ENCODE measurements around the gene PCBD2.
"Not testable (repeated sequence)": the region's sequence is repeated elsewhere in the genome, so short reads cannot be mapped to it uniquely, and the experiment has no call there.

The PCBD2 gene

GRCh38 chr5:134904610-134905245, at the start of gene PCBD2:
Gene PCBD2 (plus strand): TSS chr5:134905131. CDS start chr5:134905140, 9 bp downstream.
- TF ChIP-seq, protein P1, sequence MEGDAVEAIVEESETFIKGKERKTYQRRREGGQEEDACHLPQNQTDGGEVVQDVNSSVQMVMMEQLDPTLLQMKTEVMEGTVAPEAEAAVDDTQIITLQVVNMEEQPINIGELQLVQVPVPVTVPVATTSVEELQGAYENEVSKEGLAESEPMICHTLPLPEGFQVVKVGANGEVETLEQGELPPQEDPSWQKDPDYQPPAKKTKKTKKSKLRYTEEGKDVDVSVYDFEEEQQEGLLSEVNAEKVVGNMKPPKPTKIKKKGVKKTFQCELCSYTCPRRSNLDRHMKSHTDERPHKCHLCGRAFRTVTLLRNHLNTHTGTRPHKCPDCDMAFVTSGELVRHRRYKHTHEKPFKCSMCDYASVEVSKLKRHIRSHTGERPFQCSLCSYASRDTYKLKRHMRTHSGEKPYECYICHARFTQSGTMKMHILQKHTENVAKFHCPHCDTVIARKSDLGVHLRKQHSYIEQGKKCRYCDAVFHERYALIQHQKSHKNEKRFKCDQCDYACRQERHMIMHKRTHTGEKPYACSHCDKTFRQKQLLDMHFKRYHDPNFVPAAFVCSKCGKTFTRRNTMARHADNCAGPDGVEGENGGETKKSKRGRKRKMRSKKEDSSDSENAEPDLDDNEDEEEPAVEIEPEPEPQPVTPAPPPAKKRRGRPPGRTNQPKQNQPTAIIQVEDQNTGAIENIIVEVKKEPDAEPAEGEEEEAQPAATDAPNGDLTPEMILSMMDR (IDR thresholded peaks at IDR 0.05; ENCODE audit: low read length), result peak; percentile 87
- TF ChIP-seq EZH2 (IDR thresholded peaks at IDR 0.05; ENCODE audit: borderline replicate concordance, low read length), result no peak

GRCh38 chr5:134856465-134856864, 48.5 kb upstream of the PCBD2 start:
- H3F3A ChIP-seq (ENCODE audit: insufficient read depth, low read length); H2AFZ ChIP-seq (ENCODE audit: low read length); H3K9me2 ChIP-seq (ENCODE audit: low read depth, low read length); H3K9me3 ChIP-seq (ENCODE audit: low read length); H3K27me3 ChIP-seq (ENCODE audit: insufficient read depth, low read length); H3K4me2 ChIP-seq (ENCODE audit: low read length); H3K4me1 ChIP-seq (ENCODE audit: insufficient read depth, low read length, severe bottlenecking); H3K4me3 ChIP-seq (ENCODE audit: low read depth, low read length, poor library complexity, severe bottlenecking); H3K27ac ChIP-seq (ENCODE audit: low read depth, low read length, poor library complexity, severe bottlenecking); H4K20me1 ChIP-seq (ENCODE audit: insufficient read depth, low read length); H3K9ac ChIP-seq (ENCODE audit: low read length): not testable (repeated sequence)
- H3K36me3 ChIP-seq (ENCODE audit: insufficient read depth, low read length), result peaks cover 70% of the 10 kb centered on the region
- peaks cover 10% of the 10 kb centered on the region for H3K79me2 ChIP-seq (ENCODE audit: insufficient read depth, low read length)

More at GRCh38 chr5:134904610-134905245, at the start of gene PCBD2:
- Histone ChIP-seq H3K36me3 (ENCODE audit: insufficient read depth, low read length) (peaks cover 10% of the 10 kb centered on the region; the same call in 1 of the 2 replicates), H4K20me1 (ENCODE audit: insufficient read depth, low read length) (no peaks in the 10 kb centered on the region), H3K4me3 (ENCODE audit: low read depth, low read length, poor library complexity, severe bottlenecking) (peak within 1 kb of the TSS; percentile 81), H2AFZ (ENCODE audit: low read length) (peak within 1 kb of the TSS; percentile 64), H3K4me2 (ENCODE audit: low read length) (peak within 1 kb of the TSS; percentile 82), H3K27ac (ENCODE audit: low read depth, low read length, poor library complexity, severe bottlenecking) (peak within 1 kb of the TSS; percentile 95), H3K9me2 (ENCODE audit: low read depth, low read length) (no peaks in the 10 kb centered on the region), H3K4me1 (ENCODE audit: insufficient read depth, low read length, severe bottlenecking) (peaks cover 42% of the 10 kb centered on the region), H3K9me3 (ENCODE audit: low read length) (no peaks in the 10 kb centered on the region), H3K79me2 (ENCODE audit: insufficient read depth, low read length) (no peaks in the 10 kb centered on the region), H3K9ac (ENCODE audit: low read length) (peak within 1 kb of the TSS; percentile 87), H3F3A (ENCODE audit: insufficient read depth, low read length) (peaks cover 11% of the 10 kb centered on the region), H3K27me3 (ENCODE audit: insufficient read depth, low read length) (no peaks in the 10 kb centered on the region)

DNA sequence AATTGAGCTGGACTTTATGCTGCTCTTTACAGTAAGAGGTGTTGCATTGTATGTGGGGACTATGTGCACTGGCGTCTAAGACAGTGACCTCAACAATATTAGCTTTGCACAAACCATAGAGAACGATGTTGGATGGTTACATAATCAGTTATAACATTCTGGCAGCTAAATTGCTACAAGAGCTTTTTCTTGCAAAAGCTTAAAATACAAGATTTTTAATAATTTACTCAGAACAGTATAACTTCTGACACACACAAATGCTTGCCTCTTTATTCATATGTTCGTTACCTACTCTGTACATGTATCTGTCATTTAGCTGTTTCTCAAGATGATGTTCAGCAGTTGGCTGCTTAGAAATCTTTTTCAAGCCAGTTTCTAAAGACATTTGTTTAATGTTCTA, 47.5 kb upstream of the PCBD2 start:
- TF ChIP-seq, protein P1 (IDR thresholded peaks at IDR 0.05; ENCODE audit: low read length), result no peak
- no peak for TF ChIP-seq EZH2 (IDR thresholded peaks at IDR 0.05; ENCODE audit: borderline replicate concordance, low read length)
- Histone ChIP-seq H3K9me2 (ENCODE audit: low read depth, low read length) (no peaks in the 10 kb centered on the region), H4K20me1 (ENCODE audit: insufficient read depth, low read length) (no peaks in the 10 kb centered on the region), H3K79me2 (ENCODE audit: insufficient read depth, low read length) (peaks cover 2% of the 10 kb centered on the region; the same call in 1 of the 2 replicates), H3K4me2 (ENCODE audit: low read length) (no peak overlapping the region), H3K36me3 (ENCODE audit: insufficient read depth, low read length) (peaks cover 62% of the 10 kb centered on the region), H3K4me1 (ENCODE audit: insufficient read depth, low read length, severe bottlenecking) (no peaks in the 10 kb centered on the region), H3K9ac (ENCODE audit: low read length) (no peak overlapping the region), H2AFZ (ENCODE audit: low read length) (no peak overlapping the region), H3K27ac (ENCODE audit: low read depth, low read length, poor library complexity, severe bottlenecking) (no peak overlapping the region), H3K27me3 (ENCODE audit: insufficient read depth, low read length) (no peaks in the 10 kb centered on the region), H3K4me3 (ENCODE audit: low read depth, low read length, poor library complexity, severe bottlenecking) (no peak overlapping the region), H3K9me3 (ENCODE audit: low read length) (no peaks in the 10 kb centered on the region), H3F3A (ENCODE audit: insufficient read depth, low read length) (no peaks in the 10 kb centered on the region; the same call in 1 of the 2 replicates)

GRCh38 chr5:134864707-134865106, 40.2 kb upstream of the PCBD2 start:
- peak overlapping the region; percentile 55 for H3K27ac ChIP-seq (ENCODE audit: low read depth, low read length, poor library complexity, severe bottlenecking)
- H3K79me2 ChIP-seq (ENCODE audit: insufficient read depth, low read length), result no peaks in the 10 kb centered on the region
- H3K4me3 ChIP-seq (ENCODE audit: low read depth, low read length, poor library complexity, severe bottlenecking), result no peak overlapping the region
- TF ChIP-seq EZH2 (IDR thresholded peaks at IDR 0.05; ENCODE audit: borderline replicate concordance, low read length), result no peak
- TF ChIP-seq, protein P1 (IDR thresholded peaks at IDR 0.05; ENCODE audit: low read length), result no peak
- H3K9ac ChIP-seq (ENCODE audit: low read length), result no peak overlapping the region
- H3F3A ChIP-seq (ENCODE audit: insufficient read depth, low read length), result 0 out of 2 replicates have a peak, but pooled peaks cover 5% of the 10 kb centered on the region
- H2AFZ ChIP-seq (ENCODE audit: low read length), result no peak overlapping the region
- H4K20me1 ChIP-seq (ENCODE audit: insufficient read depth, low read length), result no peaks in the 10 kb centered on the region
- peaks cover 11% of the 10 kb centered on the region for H3K4me1 ChIP-seq (ENCODE audit: insufficient read depth, low read length, severe bottlenecking)
- peaks cover 4% of the 10 kb centered on the region for H3K36me3 ChIP-seq (ENCODE audit: insufficient read depth, low read length)
- no peaks in the 10 kb centered on the region for H3K9me3 ChIP-seq (ENCODE audit: low read length)
- no peaks in the 10 kb centered on the region for H3K9me2 ChIP-seq (ENCODE audit: low read depth, low read length)
- H3K27me3 ChIP-seq (ENCODE audit: insufficient read depth, low read length), result no peaks in the 10 kb centered on the region
- H3K4me2 ChIP-seq (ENCODE audit: low read length), result no peak overlapping the region
